ENCODE measurements around the gene TMUB2. TPM values are rescaled to one million over a fixed set of nuclear protein-coding genes. Genes with fewer than 3 reads are reported as not detected.

Gene TMUB2
- total RNA-seq, 2 donors from 2014 or later, result 27.4 to 50.4 TPM

Other genes starting within 250 kb of the TMUB2 start
- gene PPY, start 244.5 kb upstream of the TMUB2 start, total RNA-seq, result not detected
- gene PYY, start 233.0 kb upstream of the TMUB2 start, total RNA-seq, result not detected
- gene NAGS, start 182.3 kb upstream of the TMUB2 start, total RNA-seq, result 1 to 10 TPM in 1 of 2 donors, under 1 TPM in 1; 0.18 to 3.0 TPM
- 10 to 100 TPM; 32.8 to 43.6 TPM for gene TMEM101, start 172.0 kb upstream of the TMUB2 start, total RNA-seq
- 10 to 100 TPM; 71.4 to 73.5 TPM for gene LSM12, start 120.3 kb upstream of the TMUB2 start, total RNA-seq
- gene G6PC3, start 116.2 kb upstream of the TMUB2 start, total RNA-seq, result 10 to 100 TPM; 17.7 to 20.3 TPM
- gene HDAC5, start 63.3 kb upstream of the TMUB2 start, total RNA-seq, result 10 to 100 TPM; 17.3 to 27.8 TPM
- 10 to 100 TPM; 23.7 to 25.0 TPM for gene HROB, start 45.0 kb upstream of the TMUB2 start, total RNA-seq
- under 1 TPM; 0.39 to 0.52 TPM for gene ASB16, start 16.3 kb upstream of the TMUB2 start, total RNA-seq
- gene ATXN7L3, start 12.9 kb downstream of the TMUB2 start, total RNA-seq, result 10 to 100 TPM; 81.1 to 94.4 TPM
- 100 to 1,000 TPM; 112 to 134 TPM for gene UBTF, start 32.7 kb downstream of the TMUB2 start, total RNA-seq
- not detected for gene SLC4A1, start 81.2 kb downstream of the TMUB2 start, total RNA-seq
- gene RUNDC3A, start 121.6 kb downstream of the TMUB2 start, total RNA-seq, result 1 to 10 TPM; 1.0 to 1.9 TPM
- gene SLC25A39, start 137.9 kb downstream of the TMUB2 start, total RNA-seq, result 100 to 1,000 TPM in 1 of 2 donors, 10 to 100 TPM in 1; 92.4 to 131 TPM
- 10 to 100 TPM; 65.0 to 73.0 TPM for gene GRN, start 158.3 kb downstream of the TMUB2 start, total RNA-seq
- gene FAM171A2, start 176.9 kb downstream of the TMUB2 start, total RNA-seq, result under 1 TPM; 0.35 to 0.43 TPM
- 1 to 10 TPM; 2.6 to 3.2 TPM for gene ITGA2B, start 202.7 kb downstream of the TMUB2 start, total RNA-seq

Measured in activated naive CD4-positive, alpha-beta T cell treated with anti-CD3 and anti-CD28 coated beads, Interleukin-2, amount 50 U/mL, for 72 hours (primary cell).